ENCODE results near the gene TAF13. TPM values are rescaled to one million over a fixed set of nuclear protein-coding genes. Genes with fewer than 3 reads are reported as not detected.

The TAF13 gene
- total RNA-seq, 1 donor from 2014 or later = 143 TPM

DNA sequence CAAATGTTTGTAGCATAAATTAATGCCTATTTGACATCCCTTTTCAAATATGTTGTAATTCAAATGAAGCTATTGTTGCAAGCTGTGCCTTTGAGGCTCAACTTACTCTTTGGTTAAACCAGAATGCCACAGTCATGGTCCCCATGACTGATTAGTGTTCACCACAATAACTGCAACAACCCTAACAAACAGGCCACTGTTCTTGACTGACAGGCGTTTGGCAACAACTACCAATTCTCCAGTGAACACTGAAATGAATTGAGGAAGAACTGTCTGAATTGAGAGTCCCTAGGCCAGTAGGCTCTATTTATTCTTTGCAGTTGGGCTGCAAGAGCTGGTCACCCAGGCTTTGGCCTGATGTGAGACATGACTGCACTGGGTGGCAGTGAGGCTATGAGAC, 8.1 kb upstream of the TAF13 start:
- no peak for TF ChIP-seq EZH2 (IDR thresholded peaks at IDR 0.05; ENCODE audit: insufficient read depth, low read length)
- TF ChIP-seq, protein P1, sequence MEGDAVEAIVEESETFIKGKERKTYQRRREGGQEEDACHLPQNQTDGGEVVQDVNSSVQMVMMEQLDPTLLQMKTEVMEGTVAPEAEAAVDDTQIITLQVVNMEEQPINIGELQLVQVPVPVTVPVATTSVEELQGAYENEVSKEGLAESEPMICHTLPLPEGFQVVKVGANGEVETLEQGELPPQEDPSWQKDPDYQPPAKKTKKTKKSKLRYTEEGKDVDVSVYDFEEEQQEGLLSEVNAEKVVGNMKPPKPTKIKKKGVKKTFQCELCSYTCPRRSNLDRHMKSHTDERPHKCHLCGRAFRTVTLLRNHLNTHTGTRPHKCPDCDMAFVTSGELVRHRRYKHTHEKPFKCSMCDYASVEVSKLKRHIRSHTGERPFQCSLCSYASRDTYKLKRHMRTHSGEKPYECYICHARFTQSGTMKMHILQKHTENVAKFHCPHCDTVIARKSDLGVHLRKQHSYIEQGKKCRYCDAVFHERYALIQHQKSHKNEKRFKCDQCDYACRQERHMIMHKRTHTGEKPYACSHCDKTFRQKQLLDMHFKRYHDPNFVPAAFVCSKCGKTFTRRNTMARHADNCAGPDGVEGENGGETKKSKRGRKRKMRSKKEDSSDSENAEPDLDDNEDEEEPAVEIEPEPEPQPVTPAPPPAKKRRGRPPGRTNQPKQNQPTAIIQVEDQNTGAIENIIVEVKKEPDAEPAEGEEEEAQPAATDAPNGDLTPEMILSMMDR (IDR thresholded peaks at IDR 0.05; ENCODE audit: insufficient read depth, low read depth, low read length) = no peak
- H3K27ac ChIP-seq (ENCODE audit: low read depth, low read length) = no peak overlapping the region
- no peak overlapping the region for H3K9ac ChIP-seq (ENCODE audit: low read length)
- no peak overlapping the region for H3K4me2 ChIP-seq (ENCODE audit: low read length)
- Mint-ChIP-seq H3K27ac (ENCODE audit: unreplicated experiment) (peak overlapping the region; percentile 72), H3K9me3 (ENCODE audit: unreplicated experiment) (no peaks in the 10 kb centered on the region), H3K4me3 (ENCODE audit: unreplicated experiment) (no peak overlapping the region), H3K27me3 (ENCODE audit: low read depth, unreplicated experiment) (no peaks in the 10 kb centered on the region), H3K36me3 (ENCODE audit: low read depth, unreplicated experiment) (no peaks in the 10 kb centered on the region), H3K4me1 (ENCODE audit: low read depth, unreplicated experiment) (peaks cover 10% of the 10 kb centered on the region)
- H3K9me3 ChIP-seq (ENCODE audit: insufficient read depth, low read depth, low read length) = no peaks in the 10 kb centered on the region
- H4K20me1 ChIP-seq (ENCODE audit: insufficient read depth, low read length) = no peaks in the 10 kb centered on the region
- H3K79me2 ChIP-seq (ENCODE audit: insufficient read depth, low read length) = no peaks in the 10 kb centered on the region
- no peak for DNase-seq (ENCODE audit: low read depth)
- no peaks in the 10 kb centered on the region for H3K36me3 ChIP-seq (ENCODE audit: insufficient read depth, low read length)
- H2AFZ ChIP-seq (ENCODE audit: low read depth, low read length) = no peak overlapping the region
- H3K4me3 ChIP-seq (ENCODE audit: insufficient read depth, low read depth, low read length) = no peak overlapping the region
- H3K27me3 ChIP-seq (ENCODE audit: insufficient read depth, low read length) = no peaks in the 10 kb centered on the region
- peaks cover 3% of the 10 kb centered on the region for H3K4me1 ChIP-seq (ENCODE audit: insufficient read depth, low read length)
- no peak for FAIRE-seq

DNA sequence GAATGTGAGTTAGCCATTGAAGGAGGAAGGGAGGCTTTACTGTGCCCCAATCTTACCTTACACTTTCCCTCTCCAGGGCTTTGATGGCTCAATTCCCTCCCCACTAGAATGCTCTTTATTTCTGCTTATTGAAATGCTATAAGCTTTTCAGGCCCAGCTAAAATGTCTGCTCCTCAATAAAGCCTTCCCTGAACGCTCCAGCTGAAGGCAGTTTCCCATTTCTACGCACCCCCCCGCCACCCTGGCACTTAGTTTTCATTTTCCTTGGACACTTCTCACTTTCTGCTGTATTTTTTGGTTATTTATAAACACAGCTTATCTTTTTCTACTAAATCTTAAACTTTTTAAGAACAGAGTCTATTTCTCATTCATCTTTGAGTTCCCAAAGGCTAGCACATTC, 7.7 kb upstream of the TAF13 start:
- Histone ChIP-seq H3K79me2 (ENCODE audit: insufficient read depth, low read length) (no peaks in the 10 kb centered on the region), H3K27me3 (ENCODE audit: insufficient read depth, low read length) (no peaks in the 10 kb centered on the region), H3K4me2 (ENCODE audit: low read length) (no peak overlapping the region), H3K4me1 (ENCODE audit: insufficient read depth, low read length) (peaks cover 3% of the 10 kb centered on the region), H3K9ac (ENCODE audit: low read length) (no peak overlapping the region), H4K20me1 (ENCODE audit: insufficient read depth, low read length) (no peaks in the 10 kb centered on the region), H3K27ac (ENCODE audit: low read depth, low read length) (no peak overlapping the region), H3K9me3 (ENCODE audit: insufficient read depth, low read depth, low read length) (no peaks in the 10 kb centered on the region), H3K4me3 (ENCODE audit: insufficient read depth, low read depth, low read length) (no peak overlapping the region), H2AFZ (ENCODE audit: low read depth, low read length) (no peak overlapping the region), H3K36me3 (ENCODE audit: insufficient read depth, low read length) (no peaks in the 10 kb centered on the region)
- Mint-ChIP-seq H3K36me3 (ENCODE audit: low read depth, unreplicated experiment) (no peaks in the 10 kb centered on the region), H3K4me1 (ENCODE audit: low read depth, unreplicated experiment) (peaks cover 10% of the 10 kb centered on the region), H3K9me3 (ENCODE audit: unreplicated experiment) (no peaks in the 10 kb centered on the region), H3K27ac (ENCODE audit: unreplicated experiment) (no peak overlapping the region), H3K27me3 (ENCODE audit: low read depth, unreplicated experiment) (no peaks in the 10 kb centered on the region), H3K4me3 (ENCODE audit: unreplicated experiment) (no peak overlapping the region)
- TF ChIP-seq, protein P1 (IDR thresholded peaks at IDR 0.05; ENCODE audit: insufficient read depth, low read depth, low read length) = no peak
- TF ChIP-seq EZH2 (IDR thresholded peaks at IDR 0.05; ENCODE audit: insufficient read depth, low read length) = no peak
- no peak for FAIRE-seq
- no peak for DNase-seq (ENCODE audit: low read depth)

DNA sequence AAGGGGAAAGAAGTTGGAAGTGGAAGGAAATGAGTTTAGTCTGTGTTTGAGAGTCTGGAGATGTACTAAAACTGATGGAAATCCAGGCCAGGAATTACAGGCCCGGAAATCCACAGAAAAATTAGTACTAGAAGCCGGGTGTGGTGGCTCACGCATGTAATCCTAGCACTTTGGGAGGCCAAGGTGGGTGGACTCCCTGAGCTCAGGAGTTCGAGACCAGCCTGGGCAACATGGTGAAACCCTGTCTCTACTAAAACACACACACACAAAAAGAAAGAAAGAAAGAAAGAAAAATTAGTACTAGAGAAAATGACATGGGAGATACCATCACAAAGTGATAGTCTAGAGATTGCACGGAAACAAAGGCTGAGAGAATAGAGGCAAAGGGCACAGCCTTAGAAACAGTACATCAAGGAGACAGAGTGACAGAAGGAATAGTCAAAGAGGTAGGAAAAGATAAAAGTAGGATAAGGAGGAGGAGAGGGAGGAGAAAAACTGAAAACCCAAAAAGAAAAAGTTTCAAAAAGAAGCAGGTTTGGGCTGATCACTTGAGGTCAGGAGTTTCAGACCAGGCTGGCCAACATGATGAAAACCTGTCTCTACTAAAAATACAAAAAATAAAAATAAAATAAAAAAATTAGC, 4.8 kb upstream of the TAF13 start:
- Histone ChIP-seq H3K36me3 (ENCODE audit: insufficient read depth, low read length) (no peaks in the 10 kb centered on the region), H3K4me1 (ENCODE audit: insufficient read depth, low read length) (peaks cover 5% of the 10 kb centered on the region), H3K27me3 (ENCODE audit: insufficient read depth, low read length) (no peaks in the 10 kb centered on the region), H3K9me3 (ENCODE audit: insufficient read depth, low read depth, low read length) (no peaks in the 10 kb centered on the region), H3K9ac (ENCODE audit: low read length) (no peak overlapping the region), H2AFZ (ENCODE audit: low read depth, low read length) (no peak overlapping the region), H3K4me2 (ENCODE audit: low read length) (no peak overlapping the region), H3K79me2 (ENCODE audit: insufficient read depth, low read length) (peaks cover 3% of the 10 kb centered on the region), H3K4me3 (ENCODE audit: insufficient read depth, low read depth, low read length) (no peak overlapping the region), H4K20me1 (ENCODE audit: insufficient read depth, low read length) (no peaks in the 10 kb centered on the region), H3K27ac (ENCODE audit: low read depth, low read length) (no peak overlapping the region)
- H3K27me3 Mint-ChIP-seq (ENCODE audit: low read depth, unreplicated experiment) = no peaks in the 10 kb centered on the region
- TF ChIP-seq, protein P1 (IDR thresholded peaks at IDR 0.05; ENCODE audit: insufficient read depth, low read depth, low read length) = no peak
- no peak for TF ChIP-seq EZH2 (IDR thresholded peaks at IDR 0.05; ENCODE audit: insufficient read depth, low read length)
- DNase-seq (ENCODE audit: low read depth) = no peak
- no peak overlapping the region for H3K4me3 Mint-ChIP-seq (ENCODE audit: unreplicated experiment)
- no peak overlapping the region for H3K27ac Mint-ChIP-seq (ENCODE audit: unreplicated experiment)
- H3K9me3 Mint-ChIP-seq (ENCODE audit: unreplicated experiment) = no peaks in the 10 kb centered on the region
- H3K4me1 Mint-ChIP-seq (ENCODE audit: low read depth, unreplicated experiment) = peaks cover 12% of the 10 kb centered on the region
- H3K36me3 Mint-ChIP-seq (ENCODE audit: low read depth, unreplicated experiment) = no peaks in the 10 kb centered on the region
- FAIRE-seq = no peak
